ENCODE data around the gene IQGAP2. TPM values are rescaled to one million over a fixed set of nuclear protein-coding genes. Genes with fewer than 3 reads are reported as not detected.

Gene IQGAP2
- total RNA-seq, 3 donors from 2014 or later (not counting 1 experiment from before 2014, with no cell fraction given) = 172 to 218 (median 207) TPM

DNA sequence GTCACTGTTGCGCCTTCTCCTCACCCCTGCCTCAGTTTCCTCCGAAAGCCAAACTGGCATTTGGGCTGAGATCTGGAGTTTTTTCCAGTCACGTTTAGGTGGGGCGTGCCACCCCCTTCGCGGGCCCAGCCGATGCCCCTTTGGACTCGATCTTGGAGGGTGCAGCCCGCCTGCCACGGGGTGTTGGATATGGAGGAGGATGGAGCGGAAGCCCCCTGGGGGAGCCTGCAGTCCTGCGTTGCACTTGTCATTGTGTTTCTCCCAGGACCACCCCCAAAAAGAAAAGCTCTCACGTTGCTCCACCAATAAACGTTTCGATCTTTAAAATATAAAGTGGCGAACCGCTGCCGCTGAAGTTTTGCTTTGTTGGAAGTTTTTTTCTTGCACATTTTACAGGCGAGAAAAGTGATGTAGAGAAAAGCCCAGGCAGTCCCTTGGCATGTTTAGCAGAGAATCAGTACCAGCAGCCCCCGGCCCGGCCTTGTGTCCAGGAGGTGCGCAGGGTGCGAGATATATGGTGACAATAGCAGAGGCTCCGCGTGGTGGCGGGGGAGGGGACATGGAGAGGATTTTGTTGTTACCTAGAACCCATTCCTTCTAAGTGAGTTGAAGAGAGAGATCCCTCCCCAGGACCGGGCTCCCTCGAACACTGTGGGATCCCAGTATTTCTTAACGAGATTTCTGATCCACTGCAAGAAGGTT lies 313.5 kb downstream of the IQGAP2 start:
- Histone ChIP-seq H3K27me3 (ENCODE audit: control insufficient read depth, insufficient read depth, low read length) (peaks cover 5% of the 10 kb centered on the region), H3K27ac (ENCODE audit: low read length) (peak overlapping the region; percentile 10), H3K4me3 (ENCODE audit: low read length) (peak overlapping the region; percentile 64), H3K4me1 (ENCODE audit: control insufficient read depth, insufficient read depth, low read length) (peaks cover 55% of the 10 kb centered on the region), H3K36me3 (ENCODE audit: control insufficient read depth, insufficient read depth, low read length) (no peaks in the 10 kb centered on the region), H3K9me3 (ENCODE audit: control insufficient read depth, insufficient read depth, low read length) (no peaks in the 10 kb centered on the region)
- intact Hi-C loops (cut with micrococcal nuclease) = loop anchor here (1.0 to 10.0 kb wide), 3 partner anchors 21 to 112 kb away; no protein-coding TSS in a partner anchor
- Mint-ChIP-seq H3K4me1 (peaks cover 42 to 58% of the 10 kb centered on the region in 2 donors), H3K36me3 (no peaks in the 10 kb centered on the region), H3K27ac (peak overlapping the region; percentile 88 to 92), H3K9me3 (no peaks in the 10 kb centered on the region), H3K4me3 (peak overlapping the region; percentile 96), H3K27me3 (ENCODE audit: low read depth in 2 of 2) (no peaks in the 10 kb centered on the region)
- peak; percentile 20 to 25 (median 24) for ATAC-seq
- DNase-seq = peak in 1 of 2 donors; percentile 31
- under 1% methylated on average over 26 of the region's 29 CpGs for WGBS (ENCODE audit: insufficient coverage)
- TF ChIP-seq, protein P1, sequence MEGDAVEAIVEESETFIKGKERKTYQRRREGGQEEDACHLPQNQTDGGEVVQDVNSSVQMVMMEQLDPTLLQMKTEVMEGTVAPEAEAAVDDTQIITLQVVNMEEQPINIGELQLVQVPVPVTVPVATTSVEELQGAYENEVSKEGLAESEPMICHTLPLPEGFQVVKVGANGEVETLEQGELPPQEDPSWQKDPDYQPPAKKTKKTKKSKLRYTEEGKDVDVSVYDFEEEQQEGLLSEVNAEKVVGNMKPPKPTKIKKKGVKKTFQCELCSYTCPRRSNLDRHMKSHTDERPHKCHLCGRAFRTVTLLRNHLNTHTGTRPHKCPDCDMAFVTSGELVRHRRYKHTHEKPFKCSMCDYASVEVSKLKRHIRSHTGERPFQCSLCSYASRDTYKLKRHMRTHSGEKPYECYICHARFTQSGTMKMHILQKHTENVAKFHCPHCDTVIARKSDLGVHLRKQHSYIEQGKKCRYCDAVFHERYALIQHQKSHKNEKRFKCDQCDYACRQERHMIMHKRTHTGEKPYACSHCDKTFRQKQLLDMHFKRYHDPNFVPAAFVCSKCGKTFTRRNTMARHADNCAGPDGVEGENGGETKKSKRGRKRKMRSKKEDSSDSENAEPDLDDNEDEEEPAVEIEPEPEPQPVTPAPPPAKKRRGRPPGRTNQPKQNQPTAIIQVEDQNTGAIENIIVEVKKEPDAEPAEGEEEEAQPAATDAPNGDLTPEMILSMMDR (IDR thresholded peaks at IDR 0.05) = no peak

DNA sequence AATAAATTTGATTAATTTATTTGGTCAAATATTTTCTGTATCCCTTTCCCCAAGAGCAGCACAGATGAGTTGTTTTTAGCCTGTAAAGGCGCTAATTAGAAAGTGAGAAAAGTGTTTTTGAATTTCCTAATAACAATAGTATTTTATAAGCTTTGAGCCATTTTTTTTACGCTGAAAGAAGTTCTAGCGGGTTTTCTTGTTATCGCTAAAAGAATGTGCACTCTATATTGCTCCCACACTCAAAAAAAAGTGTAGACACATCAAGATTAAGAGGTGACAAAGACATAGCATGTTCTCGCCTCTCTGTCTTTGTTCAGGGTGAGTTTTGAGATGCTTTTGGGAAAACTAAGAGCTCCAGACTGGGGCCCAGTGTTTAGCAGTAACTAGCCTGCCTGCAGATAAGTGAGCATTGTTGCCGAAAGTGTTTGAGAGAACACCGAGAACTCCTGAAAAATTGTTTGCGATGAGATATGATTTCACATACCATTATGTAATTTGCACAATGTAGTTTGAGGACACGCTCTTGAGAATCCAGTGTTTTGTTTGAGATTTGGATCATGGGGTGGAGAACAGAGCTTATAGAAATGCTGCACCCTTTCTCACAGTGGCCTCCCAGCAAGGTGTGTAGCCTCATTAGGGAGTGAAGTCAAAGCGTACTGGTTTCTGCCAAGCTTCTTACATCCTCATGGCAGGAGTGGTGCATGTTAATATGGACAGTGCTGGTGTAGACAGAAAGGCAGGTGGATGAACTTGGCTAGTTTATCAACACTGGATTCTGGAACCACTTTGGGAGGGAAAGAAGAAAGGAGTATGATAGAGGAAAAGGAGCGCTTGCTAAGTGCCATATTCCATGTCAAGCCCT lies 314.4 kb downstream of the IQGAP2 start:
- no peak for DNase-seq
- Histone ChIP-seq H3K4me3 (ENCODE audit: low read length) (peak overlapping the region; percentile 64), H3K27me3 (ENCODE audit: control insufficient read depth, insufficient read depth, low read length) (peaks cover 5% of the 10 kb centered on the region), H3K27ac (ENCODE audit: low read length) (peak overlapping the region; percentile 8), H3K36me3 (ENCODE audit: control insufficient read depth, insufficient read depth, low read length) (no peaks in the 10 kb centered on the region), H3K4me1 (ENCODE audit: control insufficient read depth, insufficient read depth, low read length) (peaks cover 55% of the 10 kb centered on the region), H3K9me3 (ENCODE audit: control insufficient read depth, insufficient read depth, low read length) (no peaks in the 10 kb centered on the region)
- intact Hi-C loops (cut with micrococcal nuclease) = loop anchor here (10.0 kb wide), 1 partner anchor 113 kb away; no protein-coding TSS in a partner anchor
- H3K9me3 Mint-ChIP-seq = no peaks in the 10 kb centered on the region
- no peaks in the 10 kb centered on the region for H3K27me3 Mint-ChIP-seq (ENCODE audit: low read depth in 2 of 2)
- TF ChIP-seq, protein P1 (IDR thresholded peaks at IDR 0.05) = no peak
- peak overlapping the region; percentile 96 for H3K4me3 Mint-ChIP-seq
- 82% methylated on average over 10 of the region's 11 CpGs for WGBS (ENCODE audit: insufficient coverage)
- ATAC-seq = no peak
- H3K4me1 Mint-ChIP-seq = peaks cover 49 to 66% of the 10 kb centered on the region in 2 donors
- peak overlapping the region; percentile 88 to 92 for H3K27ac Mint-ChIP-seq
- H3K36me3 Mint-ChIP-seq = no peaks in the 10 kb centered on the region

DNA sequence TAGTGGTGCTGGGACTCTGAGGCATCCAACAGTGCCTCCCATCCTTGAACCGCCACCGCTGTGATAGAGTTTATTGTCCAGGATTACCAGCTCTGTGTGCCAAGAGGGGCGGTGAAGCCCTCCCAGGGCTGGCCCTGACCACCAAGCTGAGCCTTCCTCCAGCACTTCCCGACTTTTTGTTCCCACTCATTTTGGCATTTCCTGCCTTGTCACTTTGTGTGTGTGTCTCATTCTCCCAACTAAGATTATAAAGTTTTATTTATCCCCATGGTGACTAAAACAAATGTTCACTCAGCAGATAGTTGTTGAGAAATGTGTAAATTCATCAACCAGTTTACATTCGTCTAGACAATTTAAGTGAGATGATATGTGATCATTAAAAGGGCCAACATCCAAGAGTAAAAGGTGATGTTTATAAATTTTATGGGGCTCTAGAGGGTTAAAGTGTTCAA lies 315.3 kb downstream of the IQGAP2 start:
- Mint-ChIP-seq H3K4me3 (peak overlapping the region; percentile 63), H3K9me3 (no peaks in the 10 kb centered on the region), H3K36me3 (no peaks in the 10 kb centered on the region), H3K27me3 (ENCODE audit: low read depth in 2 of 2) (no peaks in the 10 kb centered on the region), H3K27ac (peak overlapping the region; percentile 75 to 88), H3K4me1 (peaks cover 49 to 73% of the 10 kb centered on the region in 2 donors)
- H3K9me3 ChIP-seq (ENCODE audit: control insufficient read depth, insufficient read depth, low read length) = no peaks in the 10 kb centered on the region
- H3K4me3 ChIP-seq (ENCODE audit: low read length) = no peak overlapping the region
- no peak for DNase-seq
- H3K4me1 ChIP-seq (ENCODE audit: control insufficient read depth, insufficient read depth, low read length) = peaks cover 55% of the 10 kb centered on the region
- intact Hi-C loops (cut with micrococcal nuclease) = loop anchor here (10.0 kb wide), 1 partner anchor 114 kb away; no protein-coding TSS in a partner anchor
- peaks cover 5% of the 10 kb centered on the region for H3K27me3 ChIP-seq (ENCODE audit: control insufficient read depth, insufficient read depth, low read length)
- no peak for ATAC-seq
- no peaks in the 10 kb centered on the region for H3K36me3 ChIP-seq (ENCODE audit: control insufficient read depth, insufficient read depth, low read length)
- WGBS (ENCODE audit: insufficient coverage) = 93% methylated on average over 5 of the region's 5 CpGs
- TF ChIP-seq, protein P1 (IDR thresholded peaks at IDR 0.05) = no peak
- no peak overlapping the region for H3K27ac ChIP-seq (ENCODE audit: low read length)
